K562 (cell line): ENCODE results near the gene CDKN2AIPNL. TPM values are rescaled to one million over a fixed set of nuclear protein-coding genes. Genes with fewer than 3 reads are reported as not detected.

ENCODE experiments used
- CREB1 ChIP-seq, 2 experiments: sonication (generic) in 1 of 2; formaldehyde crosslinking in 1 of 2; IDR thresholded peaks; 2 replicates each; pipeline versions ENCODE4 v1.6.1 to v1.8.0; 2012 to 2022; ENCODE audit warnings: inconsistent platforms in 1 of 2, mild to moderate bottlenecking in 1 of 2, missing genetic modification reagents in 1 of 2, moderate library complexity in 1 of 2
- RB1 ChIP-seq: fragments of 450-650 bp; IDR thresholded peaks from 2 replicates; pipeline ENCODE4 v1.6.1; 2017; ENCODE audit warnings: low read depth, mild to moderate bottlenecking
- RFX7 ChIP-seq: fragments of 250-450 bp; sonication (Bioruptor Pico); IDR thresholded peaks from 2 replicates; pipeline ENCODE4 v1.5.1; 2021; ENCODE audit warnings: mild to moderate bottlenecking
- RHOXF2B ChIP-seq: fragments of 250-450 bp; sonication (Bioruptor Pico); conservative IDR thresholded peaks from 2 replicates; pipeline ENCODE4 v1.5.1; 2021
- SAFB2 ChIP-seq: fragments of 200-400 bp; formaldehyde crosslinking; IDR thresholded peaks from 2 replicates; pipeline ENCODE4 v1.6.1; 2018; ENCODE audit warnings: borderline replicate concordance, low read length, low read depth, moderate library complexity; ENCODE audit not compliant: severe bottlenecking
- ZBED1 ChIP-seq: IDR thresholded peaks from 2 replicates; pipeline ENCODE4 v1.6.1; 2014
- ZKSCAN1 ChIP-seq: fragments of 150-350 bp; IDR thresholded peaks from 2 replicates; pipeline ENCODE4 v1.6.1; 2016; ENCODE audit warnings: low read depth, low read length
- ZNF780A ChIP-seq: fragments of 250-450 bp; sonication (Bioruptor Pico); IDR thresholded peaks from 2 replicates; pipeline ENCODE4 v1.5.0; 2021; ENCODE audit warnings: mild to moderate bottlenecking
- polyA plus RNA-seq, 8 experiments: library from polyadenylated mRNA; depleted of rRNA in 4 of 8; stranded (reverse) in 5 of 8; unstranded in 3 of 8; fragments of >200 nt; fragmentation: Nextera tagmentation in 2 of 8; fragmentation: Illumina TruSeq in 1 of 8; extraction: Ambion mirVana in 2 of 8; extraction: Trizol in 1 of 8; gene quantifications; 2 replicates each; pipeline versions ENCODE4 v1.2.1 to v1.2.3, GENCODE V29; 2011 to 2014; ENCODE audit warnings: inconsistent platforms in 1 of 8, missing spikeins in 1 of 8
- total RNA-seq, 7 experiments: library from RNA; depleted of rRNA in 6 of 7; stranded (reverse); fragments of >200 nt in 6 of 7; fragmentation: Illumina TruSeq in 2 of 7; extraction: Trizol in 2 of 7; gene quantifications; 2 replicates each; pipeline versions ENCODE4 v1.2.1 to v1.2.3, GENCODE V29; 2011 to 2021; ENCODE audit warnings: low replicate concordance in 1 of 7
- TF ChIP-seq, protein P1 (sequence below): fragments of 450-650 bp; formaldehyde crosslinking; IDR thresholded peaks from 2 replicates; pipeline ENCODE4 v1.4.0; 2020; ENCODE audit warnings: mild to moderate bottlenecking, moderate library complexity
- TF ChIP-seq, protein P2 (sequence below), 2 experiments: fragments of 450-650 bp; conservative IDR thresholded peaks; 2 replicates each; pipeline ENCODE4 v1.6.1; 2017; ENCODE audit warnings: mild to moderate bottlenecking in 2 of 2, moderate library complexity in 2 of 2
- TF ChIP-seq, protein P3 (sequence below): sonication (generic); formaldehyde crosslinking; IDR thresholded peaks from 2 replicates; pipeline ENCODE4 v1.8.0; 2023; ENCODE audit warnings: missing genetic modification reagents, mild to moderate bottlenecking, borderline replicate concordance
- TF ChIP-seq, protein P4 (sequence below): fragments of 250-450 bp; sonication (Bioruptor Pico); IDR thresholded peaks from 2 replicates; pipeline ENCODE4 v1.5.1; 2021; ENCODE audit warnings: mild to moderate bottlenecking
- TF ChIP-seq, protein P5 (sequence below): sonication (generic); formaldehyde crosslinking; IDR thresholded peaks from 2 replicates; pipeline ENCODE4 v1.8.0; 2022; ENCODE audit warnings: mild to moderate bottlenecking, missing genetic modification reagents

The CDKN2AIPNL gene
- total and polyA plus RNA-seq, 9 of the 15 experiments (the other 6 are each of a cell fraction or from before 2014, with no cell fraction given): 19.9 to 46.9 (median 42.2) TPM

DNA sequence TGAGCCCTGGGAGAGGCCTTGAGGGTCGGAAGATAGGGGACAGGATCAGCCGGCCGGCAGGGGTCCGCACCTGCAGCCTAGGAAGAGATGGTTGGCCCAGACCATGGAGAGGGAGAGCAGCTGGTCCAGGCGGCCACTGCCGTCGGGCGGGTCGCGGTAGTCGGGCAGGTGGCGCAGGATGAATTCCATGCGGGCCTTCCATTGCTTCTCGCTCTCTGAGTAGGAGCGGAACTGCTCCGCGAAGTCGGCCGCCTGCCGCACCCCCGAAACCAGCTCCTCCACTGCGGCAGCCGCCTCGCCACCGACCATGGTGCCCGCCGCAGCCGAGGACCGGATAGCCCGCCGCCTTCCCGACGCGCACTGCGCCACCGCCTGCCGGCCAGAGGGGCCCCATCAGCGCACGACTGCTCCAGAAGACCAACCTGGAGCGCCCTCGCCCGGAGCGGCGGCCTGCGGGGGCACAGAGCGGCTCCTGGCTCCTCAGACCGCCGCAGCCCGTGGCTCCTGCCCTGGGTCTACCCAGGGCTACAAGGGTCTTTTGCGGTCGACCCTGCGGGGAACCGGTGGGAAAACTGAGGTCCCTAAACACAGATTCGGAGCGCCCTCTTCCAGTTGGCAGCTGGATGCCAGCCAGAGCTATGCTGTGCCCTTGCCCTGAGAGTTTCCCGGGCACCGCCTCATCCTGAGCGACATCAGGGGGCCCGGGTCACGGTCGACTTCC, at the start of gene CDKN2AIPNL (continued):
- TF ChIP-seq, protein P1, sequence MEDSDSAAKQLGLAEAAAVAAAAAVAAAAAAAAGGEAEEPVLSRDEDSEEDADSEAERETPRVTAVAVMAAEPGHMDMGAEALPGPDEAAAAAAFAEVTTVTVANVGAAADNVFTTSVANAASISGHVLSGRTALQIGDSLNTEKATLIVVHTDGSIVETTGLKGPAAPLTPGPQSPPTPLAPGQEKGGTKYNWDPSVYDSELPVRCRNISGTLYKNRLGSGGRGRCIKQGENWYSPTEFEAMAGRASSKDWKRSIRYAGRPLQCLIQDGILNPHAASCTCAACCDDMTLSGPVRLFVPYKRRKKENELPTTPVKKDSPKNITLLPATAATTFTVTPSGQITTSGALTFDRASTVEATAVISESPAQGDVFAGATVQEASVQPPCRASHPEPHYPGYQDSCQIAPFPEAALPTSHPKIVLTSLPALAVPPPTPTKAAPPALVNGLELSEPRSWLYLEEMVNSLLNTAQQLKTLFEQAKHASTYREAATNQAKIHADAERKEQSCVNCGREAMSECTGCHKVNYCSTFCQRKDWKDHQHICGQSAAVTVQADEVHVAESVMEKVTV (CRISPR knock-in tag): peak; percentile 37; the same call in 1 of the 2 replicates
- TF ChIP-seq RB1: peak; percentile 98
- no peak for TF ChIP-seq SAFB2
- TF ChIP-seq, protein P2, sequence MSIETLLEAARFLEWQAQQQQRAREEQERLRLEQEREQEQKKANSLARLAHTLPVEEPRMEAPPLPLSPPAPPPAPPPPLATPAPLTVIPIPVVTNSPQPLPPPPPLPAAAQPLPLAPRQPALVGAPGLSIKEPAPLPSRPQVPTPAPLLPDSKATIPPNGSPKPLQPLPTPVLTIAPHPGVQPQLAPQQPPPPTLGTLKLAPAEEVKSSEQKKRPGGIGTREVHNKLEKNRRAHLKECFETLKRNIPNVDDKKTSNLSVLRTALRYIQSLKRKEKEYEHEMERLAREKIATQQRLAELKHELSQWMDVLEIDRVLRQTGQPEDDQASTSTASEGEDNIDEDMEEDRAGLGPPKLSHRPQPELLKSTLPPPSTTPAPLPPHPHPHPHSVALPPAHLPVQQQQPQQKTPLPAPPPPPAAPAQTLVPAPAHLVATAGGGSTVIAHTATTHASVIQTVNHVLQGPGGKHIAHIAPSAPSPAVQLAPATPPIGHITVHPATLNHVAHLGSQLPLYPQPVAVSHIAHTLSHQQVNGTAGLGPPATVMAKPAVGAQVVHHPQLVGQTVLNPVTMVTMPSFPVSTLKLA (conservative IDR thresholded peaks at IDR 0.05): peak in 1 of 2 experiments; percentile 83; a peak in 3 of 4 replicates
- TF ChIP-seq ZBED1: peak; percentile 74
- no peak for TF ChIP-seq ZNF780A (CRISPR knock-in tag)
- peak; percentile 52; the same call in 1 of the 2 replicates for TF ChIP-seq CREB1 (IDR thresholded peaks at IDR 0.05)
- 0 out of 2 replicates have a peak, but pooled peaks have one; percentile 67 for TF ChIP-seq CREB1 (CRISPR knock-in tag; IDR thresholded peaks at IDR 0.05)
- TF ChIP-seq RFX7 (CRISPR knock-in tag): no peak
- TF ChIP-seq, protein P3, sequence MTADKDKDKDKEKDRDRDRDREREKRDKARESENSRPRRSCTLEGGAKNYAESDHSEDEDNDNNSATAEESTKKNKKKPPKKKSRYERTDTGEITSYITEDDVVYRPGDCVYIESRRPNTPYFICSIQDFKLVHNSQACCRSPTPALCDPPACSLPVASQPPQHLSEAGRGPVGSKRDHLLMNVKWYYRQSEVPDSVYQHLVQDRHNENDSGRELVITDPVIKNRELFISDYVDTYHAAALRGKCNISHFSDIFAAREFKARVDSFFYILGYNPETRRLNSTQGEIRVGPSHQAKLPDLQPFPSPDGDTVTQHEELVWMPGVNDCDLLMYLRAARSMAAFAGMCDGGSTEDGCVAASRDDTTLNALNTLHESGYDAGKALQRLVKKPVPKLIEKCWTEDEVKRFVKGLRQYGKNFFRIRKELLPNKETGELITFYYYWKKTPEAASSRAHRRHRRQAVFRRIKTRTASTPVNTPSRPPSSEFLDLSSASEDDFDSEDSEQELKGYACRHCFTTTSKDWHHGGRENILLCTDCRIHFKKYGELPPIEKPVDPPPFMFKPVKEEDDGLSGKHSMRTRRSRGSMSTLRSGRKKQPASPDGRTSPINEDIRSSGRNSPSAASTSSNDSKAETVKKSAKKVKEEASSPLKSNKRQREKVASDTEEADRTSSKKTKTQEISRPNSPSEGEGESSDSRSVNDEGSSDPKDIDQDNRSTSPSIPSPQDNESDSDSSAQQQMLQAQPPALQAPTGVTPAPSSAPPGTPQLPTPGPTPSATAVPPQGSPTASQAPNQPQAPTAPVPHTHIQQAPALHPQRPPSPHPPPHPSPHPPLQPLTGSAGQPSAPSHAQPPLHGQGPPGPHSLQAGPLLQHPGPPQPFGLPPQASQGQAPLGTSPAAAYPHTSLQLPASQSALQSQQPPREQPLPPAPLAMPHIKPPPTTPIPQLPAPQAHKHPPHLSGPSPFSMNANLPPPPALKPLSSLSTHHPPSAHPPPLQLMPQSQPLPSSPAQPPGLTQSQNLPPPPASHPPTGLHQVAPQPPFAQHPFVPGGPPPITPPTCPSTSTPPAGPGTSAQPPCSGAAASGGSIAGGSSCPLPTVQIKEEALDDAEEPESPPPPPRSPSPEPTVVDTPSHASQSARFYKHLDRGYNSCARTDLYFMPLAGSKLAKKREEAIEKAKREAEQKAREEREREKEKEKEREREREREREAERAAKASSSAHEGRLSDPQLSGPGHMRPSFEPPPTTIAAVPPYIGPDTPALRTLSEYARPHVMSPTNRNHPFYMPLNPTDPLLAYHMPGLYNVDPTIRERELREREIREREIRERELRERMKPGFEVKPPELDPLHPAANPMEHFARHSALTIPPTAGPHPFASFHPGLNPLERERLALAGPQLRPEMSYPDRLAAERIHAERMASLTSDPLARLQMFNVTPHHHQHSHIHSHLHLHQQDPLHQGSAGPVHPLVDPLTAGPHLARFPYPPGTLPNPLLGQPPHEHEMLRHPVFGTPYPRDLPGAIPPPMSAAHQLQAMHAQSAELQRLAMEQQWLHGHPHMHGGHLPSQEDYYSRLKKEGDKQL (CRISPR knock-in tag): no peak
- no peak for TF ChIP-seq RHOXF2B (CRISPR knock-in tag)
- TF ChIP-seq, protein P4, sequence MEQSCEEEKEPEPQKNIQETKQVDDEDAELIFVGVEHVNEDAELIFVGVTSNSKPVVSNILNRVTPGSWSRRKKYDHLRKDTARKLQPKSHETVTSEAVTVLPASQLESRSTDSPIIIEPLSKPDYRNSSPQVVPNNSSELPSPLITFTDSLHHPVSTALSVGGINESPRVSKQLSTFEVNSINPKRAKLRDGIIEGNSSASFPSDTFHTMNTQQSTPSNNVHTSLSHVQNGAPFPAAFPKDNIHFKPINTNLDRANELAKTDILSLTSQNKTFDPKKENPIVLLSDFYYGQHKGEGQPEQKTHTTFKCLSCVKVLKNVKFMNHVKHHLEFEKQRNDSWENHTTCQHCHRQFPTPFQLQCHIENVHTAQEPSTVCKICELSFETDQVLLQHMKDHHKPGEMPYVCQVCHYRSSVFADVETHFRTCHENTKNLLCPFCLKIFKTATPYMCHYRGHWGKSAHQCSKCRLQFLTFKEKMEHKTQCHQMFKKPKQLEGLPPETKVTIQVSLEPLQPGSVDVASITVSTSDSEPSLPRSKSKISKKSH (CRISPR knock-in tag): no peak
- TF ChIP-seq ZKSCAN1: 0 out of 2 replicates have a peak, but pooled peaks have one; percentile 26
- TF ChIP-seq, protein P5, sequence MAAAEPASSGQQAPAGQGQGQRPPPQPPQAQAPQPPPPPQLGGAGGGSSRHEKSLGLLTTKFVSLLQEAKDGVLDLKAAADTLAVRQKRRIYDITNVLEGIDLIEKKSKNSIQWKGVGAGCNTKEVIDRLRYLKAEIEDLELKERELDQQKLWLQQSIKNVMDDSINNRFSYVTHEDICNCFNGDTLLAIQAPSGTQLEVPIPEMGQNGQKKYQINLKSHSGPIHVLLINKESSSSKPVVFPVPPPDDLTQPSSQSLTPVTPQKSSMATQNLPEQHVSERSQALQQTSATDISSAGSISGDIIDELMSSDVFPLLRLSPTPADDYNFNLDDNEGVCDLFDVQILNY (CRISPR knock-in tag): peak; percentile 78; the same call in 1 of the 2 replicates
